GM21576 (cell line): ENCODE results near the gene NELL1.

Experiments used
- ATAC-seq: cut with Tn5 transposase; IDR thresholded peaks from one replicate; pipeline ENCODE4 v1.9.1; 2021; ENCODE audit warnings: mild to moderate bottlenecking, moderate library complexity; ENCODE audit not compliant: unreplicated experiment

Gene NELL1

GRCh38 chr11:21615955-21616371 lies 946.6 kb downstream of the NELL1 start:
- no peak for ATAC-seq

DNA sequence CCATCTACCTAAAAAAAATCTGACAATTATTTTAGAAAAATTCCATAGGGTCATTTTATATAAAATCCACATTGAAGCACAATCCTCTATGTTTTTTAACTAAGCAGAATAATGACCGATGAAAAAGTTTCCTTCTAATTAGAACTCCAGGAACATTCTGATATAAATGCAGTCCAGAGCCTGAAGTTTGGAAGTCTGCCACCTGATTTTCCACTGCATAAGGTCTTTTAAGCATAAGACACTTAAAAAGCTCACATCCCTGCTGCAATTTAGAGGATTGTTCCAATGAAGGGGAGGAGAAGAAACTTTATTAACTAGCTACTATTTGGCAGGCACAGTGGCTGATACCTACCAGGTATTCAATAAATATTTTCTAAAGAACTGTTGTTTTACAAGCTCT lies 953.2 kb downstream of the NELL1 start:
- no peak for ATAC-seq

GRCh38 chr11:21622995-21623394 lies 953.6 kb downstream of the NELL1 start:
- no peak for ATAC-seq
